ENCODE results near the gene TTC39C.
"Not testable (repeated sequence)": the region's sequence is repeated elsewhere in the genome, so short reads cannot be mapped to it uniquely, and the experiment has no call there.

TTC39C gene

GRCh38 chr18:24055009-24055804 is 40.7 kb downstream of the TTC39C start:
- no peak for DNase-seq

- DNase-seq = no peak
Measured at GRCh38 chr18:24055878-24056277, 41.3 kb downstream of the TTC39C start.

- no peak for DNase-seq
Measured at GRCh38 chr18:24056506-24056905, 42.0 kb downstream of the TTC39C start.

- no peak for DNase-seq
Measured at GRCh38 chr18:24057804-24058203, 43.2 kb downstream of the TTC39C start.

- not testable (repeated sequence) for DNase-seq
Measured at GRCh38 chr18:24059385-24059784, 44.8 kb downstream of the TTC39C start.

GRCh38 chr18:24060644-24061043 is 46.1 kb downstream of the TTC39C start:
- DNase-seq = no peak

- no peak for DNase-seq
Measured at GRCh38 chr18:24063121-24063731, 48.7 kb downstream of the TTC39C start.

GRCh38 chr18:24064391-24065100 is 50.0 kb downstream of the TTC39C start:
- DNase-seq = no peak

- no peak for DNase-seq
Measured at GRCh38 chr18:24065906-24066305, 51.4 kb downstream of the TTC39C start.

GRCh38 chr18:24068945-24069693 is 54.6 kb downstream of the TTC39C start:
- DNase-seq = no peak

GRCh38 chr18:24071029-24071428 is 56.5 kb downstream of the TTC39C start:
- no peak for DNase-seq

GRCh38 chr18:24071779-24072178 is 57.2 kb downstream of the TTC39C start:
- no peak for DNase-seq

GRCh38 chr18:24072743-24073142 is 58.2 kb downstream of the TTC39C start:
- DNase-seq = no peak

- DNase-seq = no peak
Measured at GRCh38 chr18:24073791-24074190, 59.2 kb downstream of the TTC39C start.

- not testable (repeated sequence) for DNase-seq
Measured at GRCh38 chr18:24074757-24075156, 60.2 kb downstream of the TTC39C start.

GRCh38 chr18:24075767-24076597 is 61.4 kb downstream of the TTC39C start:
- DNase-seq = peak; percentile 31

- DNase-seq = no peak
Measured at GRCh38 chr18:24076950-24077349, 62.4 kb downstream of the TTC39C start.

GRCh38 chr18:24078391-24078790 is 63.8 kb downstream of the TTC39C start:
- no peak for DNase-seq

- no peak for DNase-seq
Measured at GRCh38 chr18:24080861-24081260, 66.3 kb downstream of the TTC39C start.

GRCh38 chr18:24083550-24083949 is 69.0 kb downstream of the TTC39C start:
- DNase-seq = no peak

- DNase-seq = no peak
Measured at GRCh38 chr18:24086082-24086481, 71.5 kb downstream of the TTC39C start.

GRCh38 chr18:24089076-24089475 is 74.5 kb downstream of the TTC39C start:
- DNase-seq = no peak
